Measurements from ENCODE around the gene SF3B2.

SF3B2 gene

GRCh38 chr11:66032957-66033735 lies 19.0 kb upstream of the SF3B2 start:
- DNase-seq = no peak
- TF ChIP-seq GATA1 (IDR thresholded peaks at IDR 0.05; ENCODE audit: low read depth, low read length) (no peak), POLR2A (IDR thresholded peaks at IDR 0.05; ENCODE audit: low read length) (no peak)

- TF ChIP-seq GATA1 (IDR thresholded peaks at IDR 0.05; ENCODE audit: low read depth, low read length) = no peak
- TF ChIP-seq POLR2A (IDR thresholded peaks at IDR 0.05; ENCODE audit: low read length) = no peak
- DNase-seq = no peak
These were observed 16.4 kb upstream of the SF3B2 start for GRCh38 chr11:66035653-66036333.

GRCh38 chr11:66036334-66036710 lies 15.8 kb upstream of the SF3B2 start:
- TF ChIP-seq POLR2A (IDR thresholded peaks at IDR 0.05; ENCODE audit: low read length) (no peak), GATA1 (IDR thresholded peaks at IDR 0.05; ENCODE audit: low read depth, low read length) (no peak)
- no peak for DNase-seq

GRCh38 chr11:66037327-66037726 lies 14.8 kb upstream of the SF3B2 start:
- DNase-seq = no peak
- TF ChIP-seq POLR2A (IDR thresholded peaks at IDR 0.05; ENCODE audit: low read length) (no peak), GATA1 (IDR thresholded peaks at IDR 0.05; ENCODE audit: low read depth, low read length) (no peak)

GRCh38 chr11:66039765-66040164 lies 12.4 kb upstream of the SF3B2 start:
- TF ChIP-seq GATA1 (IDR thresholded peaks at IDR 0.05; ENCODE audit: low read depth, low read length) = no peak
- TF ChIP-seq POLR2A (IDR thresholded peaks at IDR 0.05; ENCODE audit: low read length) = no peak
- no peak for DNase-seq

- no peak for TF ChIP-seq GATA1 (IDR thresholded peaks at IDR 0.05; ENCODE audit: low read depth, low read length)
- TF ChIP-seq POLR2A (IDR thresholded peaks at IDR 0.05; ENCODE audit: low read length) = no peak
- DNase-seq = no peak
These were observed 9.8 kb upstream of the SF3B2 start for GRCh38 chr11:66042227-66042995.

GRCh38 chr11:66042996-66043906 lies 8.9 kb upstream of the SF3B2 start:
- no peak for TF ChIP-seq GATA1 (IDR thresholded peaks at IDR 0.05; ENCODE audit: low read depth, low read length)
- no peak for TF ChIP-seq POLR2A (IDR thresholded peaks at IDR 0.05; ENCODE audit: low read length)
- DNase-seq = no peak

GRCh38 chr11:66044757-66045156 lies 7.4 kb upstream of the SF3B2 start:
- no peak for DNase-seq
- TF ChIP-seq POLR2A (IDR thresholded peaks at IDR 0.05; ENCODE audit: low read length) (no peak), GATA1 (IDR thresholded peaks at IDR 0.05; ENCODE audit: low read depth, low read length) (no peak)

- DNase-seq = peak; percentile 81 to 89
These were observed 7.0 kb upstream of the SF3B2 start for GRCh38 chr11:66045177-66045639.

GRCh38 chr11:66046901-66047300 lies 5.3 kb upstream of the SF3B2 start:
- no peak for DNase-seq

More at GRCh38 chr11:66045177-66045639, 7.0 kb upstream of the SF3B2 start:
- TF ChIP-seq GATA1 (IDR thresholded peaks at IDR 0.05; ENCODE audit: low read depth, low read length) (no peak), POLR2A (IDR thresholded peaks at IDR 0.05; ENCODE audit: low read length) (no peak)

GRCh38 chr11:66047541-66048365 lies 4.4 kb upstream of the SF3B2 start:
- DNase-seq = no peak
- TF ChIP-seq GATA1 (IDR thresholded peaks at IDR 0.05; ENCODE audit: low read depth, low read length) = no peak
- TF ChIP-seq POLR2A (IDR thresholded peaks at IDR 0.05; ENCODE audit: low read length) = no peak

More at GRCh38 chr11:66046901-66047300, 5.3 kb upstream of the SF3B2 start:
- TF ChIP-seq POLR2A (IDR thresholded peaks at IDR 0.05; ENCODE audit: low read length) (no peak), GATA1 (IDR thresholded peaks at IDR 0.05; ENCODE audit: low read depth, low read length) (no peak)

GRCh38 chr11:66048547-66049323 lies 3.4 kb upstream of the SF3B2 start, which contains the start of gene GAL3ST3:
TSS of gene GAL3ST3 (minus strand) at chr11:66049161. CDS start at chr11:66045415, 3,746 bp downstream.
- no peak for DNase-seq
- no peak for TF ChIP-seq POLR2A (IDR thresholded peaks at IDR 0.05; ENCODE audit: low read length)
- no peak for TF ChIP-seq GATA1 (IDR thresholded peaks at IDR 0.05; ENCODE audit: low read depth, low read length)
